Measurements from ENCODE around the gene SYNE2. TPM values are rescaled to one million over a fixed set of nuclear protein-coding genes. Genes with fewer than 3 reads are reported as not detected.
A peak's percentile ranks its signal among the peaks of the same experiment; 100 is the strongest.
"Not testable (repeated sequence)": the region's sequence is repeated elsewhere in the genome, so short reads cannot be mapped to it uniquely, and the experiment has no call there.

SYNE2 gene
- 40.2 and 67.0 TPM in 2 replicates for total RNA-seq

GRCh38 chr14:63852817-63853731, at the start of gene SYNE2:
SYNE2 (plus strand) TSS chr14:63853004; CDS start chr14:63909149, 56,145 bp downstream.
- DNase-seq (ENCODE audit: low read depth in 2 of 2), result peak in 1 of 2 donors; percentile 83

GRCh38 chr14:63803221-63803791, 49.5 kb upstream of the SYNE2 start:
- not testable (repeated sequence) for DNase-seq (ENCODE audit: low read depth in 2 of 2)

GRCh38 chr14:63806064-63806463, 46.7 kb upstream of the SYNE2 start:
- not testable (repeated sequence) for DNase-seq (ENCODE audit: low read depth in 2 of 2)

- not testable (repeated sequence) for DNase-seq (ENCODE audit: low read depth in 2 of 2)
These were observed 41.1 kb upstream of the SYNE2 start for GRCh38 chr14:63811692-63812091.

- no peak for DNase-seq (ENCODE audit: low read depth in 2 of 2)
These were observed 19.1 kb upstream of the SYNE2 start for GRCh38 chr14:63833728-63834127.

- DNase-seq (ENCODE audit: low read depth in 2 of 2), result peak in 1 of 2 donors; percentile 15
These were observed 11.8 kb upstream of the SYNE2 start for GRCh38 chr14:63840981-63841380.

GRCh38 chr14:63843796-63844195, 9.0 kb upstream of the SYNE2 start:
- no peak for DNase-seq (ENCODE audit: low read depth in 2 of 2)

GRCh38 chr14:63848890-63849289, 3.9 kb upstream of the SYNE2 start:
- DNase-seq (ENCODE audit: low read depth in 2 of 2), result peak in 1 of 2 donors; percentile 81

GRCh38 chr14:63852271-63852816, 460 bp upstream of the SYNE2 start:
- DNase-seq (ENCODE audit: low read depth in 2 of 2), result peak in 1 of 2 donors; percentile 19

- peak; percentile 43 to 81 for DNase-seq (ENCODE audit: low read depth in 2 of 2)
These were observed 1.1 kb downstream of the SYNE2 start for GRCh38 chr14:63853831-63854293.

GRCh38 chr14:63854330-63854729, 1.5 kb downstream of the SYNE2 start:
- DNase-seq (ENCODE audit: low read depth in 2 of 2), result no peak

- DNase-seq (ENCODE audit: low read depth in 2 of 2), result no peak
These were observed 2.5 kb downstream of the SYNE2 start for GRCh38 chr14:63855281-63855680.

- DNase-seq (ENCODE audit: low read depth in 2 of 2), result no peak
These were observed 4.7 kb downstream of the SYNE2 start for GRCh38 chr14:63857466-63858030.

- no peak for DNase-seq (ENCODE audit: low read depth in 2 of 2)
These were observed 7.3 kb downstream of the SYNE2 start for GRCh38 chr14:63860146-63860545.

GRCh38 chr14:63862163-63862562, 9.4 kb downstream of the SYNE2 start:
- no peak for DNase-seq (ENCODE audit: low read depth in 2 of 2)

- no peak for DNase-seq (ENCODE audit: low read depth in 2 of 2)
These were observed 10.2 kb downstream of the SYNE2 start for GRCh38 chr14:63863004-63863403.

GRCh38 chr14:63864775-63865174, 12.0 kb downstream of the SYNE2 start:
- DNase-seq (ENCODE audit: low read depth in 2 of 2), result not testable (repeated sequence)

GRCh38 chr14:63867933-63868921, 15.4 kb downstream of the SYNE2 start:
- peak in 1 of 2 donors; percentile 72 for DNase-seq (ENCODE audit: low read depth in 2 of 2)

GRCh38 chr14:63869940-63870752, 17.3 kb downstream of the SYNE2 start:
- DNase-seq (ENCODE audit: low read depth in 2 of 2), result not testable (repeated sequence)

- DNase-seq (ENCODE audit: low read depth in 2 of 2), result not testable (repeated sequence)
These were observed 17.9 kb downstream of the SYNE2 start for GRCh38 chr14:63870753-63871037.
